GM23338 (cell line): ENCODE results near the gene EYA4. TPM values are rescaled to one million over a fixed set of nuclear protein-coding genes. Genes with fewer than 3 reads are reported as not detected.

Experiments
- ATAC-seq: fragments of 200-7000 bp; cut with Tn5 transposase; 3 replicates; pipeline ENCODE4 v1.9.1; 2020
- DNase-seq: peaks from one replicate; pipeline ENCODE4 v3.0.0-alpha.2; 2015; ENCODE audit warnings: low spot score
- H2AFZ ChIP-seq: fragments of 200-600 bp; sonication (generic); 2 replicates; pipeline ENCODE4 v1.8.0; 2016; ENCODE audit warnings: antibody characterized with exemption, mild to moderate bottlenecking, moderate library complexity
- H3F3A ChIP-seq: fragments of 200-600 bp; sonication (generic); replicated peaks from 2 replicates; pipeline ENCODE4 v1.8.0; 2017; ENCODE audit warnings: antibody characterized with exemption, mixed run types, low read depth
- H3K27ac ChIP-seq: fragments of 200-600 bp; sonication (generic); 2 replicates; pipeline ENCODE4 v1.6.1; 2016; ENCODE audit warnings: low read depth
- H3K27me3 ChIP-seq: fragments of 200-600 bp; sonication (generic); 2 replicates; pipeline ENCODE4 v1.8.0; 2016; ENCODE audit warnings: mild to moderate bottlenecking, mixed run types, moderate library complexity; ENCODE audit not compliant: insufficient read depth
- H3K36me3 ChIP-seq: fragments of 200-600 bp; sonication (generic); 2 replicates; pipeline ENCODE4 v1.8.0; 2016; ENCODE audit warnings: mild to moderate bottlenecking; ENCODE audit not compliant: insufficient read depth
- H3K4me1 ChIP-seq: fragments of 200-600 bp; sonication (generic); 2 replicates; pipeline ENCODE4 v1.8.0; 2016; ENCODE audit warnings: mild to moderate bottlenecking, moderate library complexity; ENCODE audit not compliant: insufficient read depth
- H3K4me2 ChIP-seq: fragments of 200-600 bp; sonication (generic); 2 replicates; pipeline ENCODE4 v1.7.1; 2017; ENCODE audit warnings: mixed run types
- H3K4me3 ChIP-seq: fragments of 200-600 bp; sonication (generic); 2 replicates; pipeline ENCODE4 v1.6.1; 2016; ENCODE audit warnings: mixed run types
- H3K79me2 ChIP-seq: fragments of 200-600 bp; sonication (generic); replicated peaks from 2 replicates; pipeline ENCODE4 v1.8.0; 2017; ENCODE audit warnings: mild to moderate bottlenecking; ENCODE audit not compliant: insufficient read depth
- H3K9me2 ChIP-seq: fragments of 200-600 bp; sonication (generic); 2 replicates; pipeline ENCODE4 v1.8.0; 2017; ENCODE audit not compliant: insufficient read depth
- H4K20me1 ChIP-seq: fragments of 200-600 bp; sonication (generic); replicated peaks from 2 replicates; pipeline ENCODE4 v1.8.0; 2017; ENCODE audit warnings: mild to moderate bottlenecking; ENCODE audit not compliant: insufficient read depth
- H3K27ac Mint-ChIP-seq: 2 replicates; pipeline ENCODE4 v1.8.0; 2020; ENCODE audit warnings: inconsistent platforms, mild to moderate bottlenecking, moderate library complexity, mixed read lengths
- H3K27me3 Mint-ChIP-seq: 3 replicates; pipeline ENCODE4 v1.8.0; 2022; ENCODE audit warnings: low read depth, mild to moderate bottlenecking, moderate library complexity, mixed read lengths, inconsistent platforms; ENCODE audit not compliant: insufficient read depth, poor library complexity
- H3K36me3 Mint-ChIP-seq: 3 replicates; pipeline ENCODE4 v1.8.0; 2021; ENCODE audit warnings: low read depth, mild to moderate bottlenecking, inconsistent platforms, moderate library complexity, mixed read lengths
- H3K4me1 Mint-ChIP-seq: 3 replicates; pipeline ENCODE4 v1.8.0; 2020; ENCODE audit warnings: mild to moderate bottlenecking, inconsistent platforms, mixed read lengths
- H3K4me3 Mint-ChIP-seq: 3 replicates; pipeline ENCODE4 v1.8.0; 2021; ENCODE audit warnings: moderate library complexity, mild to moderate bottlenecking, inconsistent platforms, mixed read lengths
- H3K9me3 Mint-ChIP-seq: 3 replicates; pipeline ENCODE4 v1.8.0; 2020; ENCODE audit warnings: moderate library complexity, mild to moderate bottlenecking, inconsistent platforms, mixed read lengths
- CREB1 ChIP-seq: fragments of 250-450 bp; sonication (Bioruptor Pico); IDR thresholded peaks from 2 replicates; pipeline ENCODE4 v1.5.0; 2020; ENCODE audit warnings: low read depth, mild to moderate bottlenecking, moderate library complexity
- CTCF ChIP-seq, 2 experiments: fragments of 200-600 bp in 1 of 2; sonication (generic) in 1 of 2; conservative IDR thresholded peaks; 2 replicates each; pipeline versions ENCODE4 v1.5.1 to v1.6.1; 2016 to 2017; ENCODE audit warnings: antibody characterized with exemption in 2 of 2, low read depth in 2 of 2, mild to moderate bottlenecking in 2 of 2, moderate library complexity in 1 of 2
- ETS1 ChIP-seq: IDR thresholded peaks from 2 replicates; pipeline ENCODE4 v1.6.1; 2016; ENCODE audit warnings: antibody characterized with exemption
- EZH2 ChIP-seq: fragments of 200-600 bp; sonication (generic); IDR thresholded peaks from one replicate; pipeline ENCODE4 v1.8.0; 2017; ENCODE audit warnings: antibody characterized with exemption, mild to moderate bottlenecking, low read depth; ENCODE audit not compliant: unreplicated experiment
- EZH2phosphoT487 ChIP-seq: fragments of 200-600 bp; sonication (generic); IDR thresholded peaks from one replicate; pipeline ENCODE4 v1.8.1; 2018; ENCODE audit warnings: antibody characterized with exemption; ENCODE audit not compliant: unreplicated experiment
- JUNB ChIP-seq: IDR thresholded peaks from one replicate; pipeline ENCODE4 v1.6.1; 2016; ENCODE audit warnings: antibody characterized with exemption; ENCODE audit not compliant: unreplicated experiment
- NANOG ChIP-seq: IDR thresholded peaks from 2 replicates; pipeline ENCODE4 v1.6.1; 2016; ENCODE audit warnings: antibody characterized with exemption, borderline replicate concordance
- POLR2AphosphoS5 ChIP-seq: IDR thresholded peaks from 2 replicates; pipeline ENCODE4 v1.6.1; 2016; ENCODE audit warnings: antibody characterized with exemption, low read depth
- REST ChIP-seq: IDR thresholded peaks from one replicate; pipeline ENCODE4 v1.6.1; 2018; ENCODE audit warnings: antibody characterized with exemption; ENCODE audit not compliant: unreplicated experiment
- STAT1 ChIP-seq: IDR thresholded peaks from one replicate; pipeline ENCODE4 v1.6.1; 2016; ENCODE audit warnings: antibody characterized with exemption; ENCODE audit not compliant: unreplicated experiment
- ZNF114 ChIP-seq: fragments of 250-450 bp; sonication (Bioruptor Pico); IDR thresholded peaks from 2 replicates; pipeline ENCODE4 v1.5.0; 2020; ENCODE audit warnings: mild to moderate bottlenecking, moderate library complexity
- ZNF331 ChIP-seq: fragments of 250-450 bp; sonication (Bioruptor Pico); IDR thresholded peaks from 2 replicates; pipeline ENCODE4 v1.5.0; 2020; ENCODE audit warnings: low read depth, mild to moderate bottlenecking, moderate library complexity
- ZNF462 ChIP-seq: fragments of 250-450 bp; sonication (Bioruptor Pico); IDR thresholded peaks from 2 replicates; pipeline ENCODE4 v1.5.0; 2020; ENCODE audit warnings: mild to moderate bottlenecking, moderate library complexity
- polyA plus RNA-seq: library from polyadenylated mRNA; unstranded; fragments of >200 nt; fragmentation: Nextera tagmentation; extraction: Ambion mirVana; gene quantifications from 2 replicates; pipeline ENCODE4 v1.2.1, GENCODE V29; 2016
- total RNA-seq: library from RNA; depleted of rRNA; stranded (reverse); fragments of >200 nt; shearing (Covaris generic); gene quantifications from 2 replicates; pipeline ENCODE4 v1.2.3, GENCODE V29; 2014

The EYA4 gene
- total and polyA plus RNA-seq, 2 experiments from 2014 or later = 0.05 to 0.21 TPM

GRCh38 chr6:133577851-133578250, 336.7 kb downstream of the EYA4 start:
- H3K27me3 ChIP-seq = no peaks in the 10 kb centered on the region
- H3K4me1 Mint-ChIP-seq = no peaks in the 10 kb centered on the region
- no peaks in the 10 kb centered on the region for H3F3A ChIP-seq
- no peaks in the 10 kb centered on the region for H3K27me3 Mint-ChIP-seq
- no peaks in the 10 kb centered on the region for H3K79me2 ChIP-seq
- peaks cover 6% of the 10 kb centered on the region; the same call in 1 of the 3 replicates for H3K9me3 Mint-ChIP-seq
- no peak for TF ChIP-seq REST
- TF ChIP-seq ZNF331 (CRISPR knock-in tag) = no peak
- TF ChIP-seq ETS1 = no peak
- TF ChIP-seq JUNB = no peak
- no peak for TF ChIP-seq NANOG
- TF ChIP-seq POLR2AphosphoS5 = no peak
- TF ChIP-seq EZH2 = no peak
- no peak for TF ChIP-seq STAT1
- TF ChIP-seq ZNF114 = no peak
- TF ChIP-seq ZNF462 = no peak
- no peak for TF ChIP-seq CTCF (conservative IDR thresholded peaks at IDR 0.05; ENCODE audit: low read depth in 2 of 2)
- TF ChIP-seq CREB1 (CRISPR knock-in tag) = no peak
- no peak for TF ChIP-seq EZH2phosphoT487
- H3K36me3 ChIP-seq = no peaks in the 10 kb centered on the region
- no peak overlapping the region for H3K4me3 ChIP-seq
- H3K4me3 Mint-ChIP-seq = no peak overlapping the region
- H3K27ac Mint-ChIP-seq = no peak overlapping the region
- no peak overlapping the region for H3K27ac ChIP-seq
- H4K20me1 ChIP-seq = no peaks in the 10 kb centered on the region
- no peak overlapping the region for H3K4me2 ChIP-seq
- no peaks in the 10 kb centered on the region; the same call in 2 of the 3 replicates for H3K36me3 Mint-ChIP-seq
- no peak for DNase-seq
- H3K4me1 ChIP-seq = no peaks in the 10 kb centered on the region
- ATAC-seq = no peak
- H3K9me2 ChIP-seq = no peaks in the 10 kb centered on the region
- H2AFZ ChIP-seq = no peak overlapping the region
